ENCODE data around the gene USP34. TPM values are rescaled to one million over a fixed set of nuclear protein-coding genes. Genes with fewer than 3 reads are reported as not detected.

USP34 gene
- total and polyA plus RNA-seq, 4 donors, result 13.4 to 82.7 (median 51.1) TPM

- TF ChIP-seq REST (IDR thresholded peaks at IDR 0.05), result no peak
- TF ChIP-seq GABPA (IDR thresholded peaks at IDR 0.05 in 1 of 2, conservative IDR thresholded peaks at IDR 0.05 in 1 of 2), result no peak
These were observed 94.7 kb downstream of the USP34 start (continued) for GRCh38 chr2:61376211-61376610.

GRCh38 chr2:61371027-61371426, 99.9 kb downstream of the USP34 start:
- no peak for DNase-seq (ENCODE audit: low spot score)
- H3K9ac ChIP-seq (ENCODE audit: low read depth in 1 of 2, low read length in 2 of 2), result no peak overlapping the region
- no peak for TF ChIP-seq FOXA1 (IDR thresholded peaks at IDR 0.05)
- no peak for TF ChIP-seq REST (IDR thresholded peaks at IDR 0.05)
- TF ChIP-seq NR2F2 (IDR thresholded peaks at IDR 0.05), result no peak
- TF ChIP-seq MAX (IDR thresholded peaks at IDR 0.05), result no peak
- no peak for TF ChIP-seq ZBTB33 (IDR thresholded peaks at IDR 0.05)
- TF ChIP-seq JUND (IDR thresholded peaks at IDR 0.05), result no peak
- no peak for TF ChIP-seq RAD21 (IDR thresholded peaks at IDR 0.05)
- TF ChIP-seq SP1 (IDR thresholded peaks at IDR 0.05), result no peak
- TF ChIP-seq GABPA (IDR thresholded peaks at IDR 0.05 in 1 of 2, conservative IDR thresholded peaks at IDR 0.05 in 1 of 2), result no peak
- TF ChIP-seq FOXA2 (IDR thresholded peaks at IDR 0.05), result no peak
- no peak for TF ChIP-seq TAF1 (conservative IDR thresholded peaks at IDR 0.05)
- TF ChIP-seq EGR1 (IDR thresholded peaks at IDR 0.05; ENCODE audit: low read depth in 2 of 2), result no peak
- TF ChIP-seq CTCF (IDR thresholded peaks at IDR 0.05; ENCODE audit: low read depth, low read length, missing input control), result no peak
- TF ChIP-seq HNF4A (conservative IDR thresholded peaks at IDR 0.05), result no peak
- TF ChIP-seq ATF3 (IDR thresholded peaks at IDR 0.05), result no peak
- no peak for TF ChIP-seq HNF4G (IDR thresholded peaks at IDR 0.05)
- no peak for TF ChIP-seq RXRA (IDR thresholded peaks at IDR 0.05)
- peaks cover 3 to 30% (median 12%) of the 10 kb centered on the region in 4 donors for H3K36me3 ChIP-seq (ENCODE audit: control insufficient read depth in 4 of 4, insufficient read depth in 3 of 4, low read depth in 1 of 4, low read length in 3 of 4)
- no peaks in the 10 kb centered on the region for H3K4me1 ChIP-seq (ENCODE audit: control insufficient read depth in 4 of 4, insufficient read depth in 4 of 4, low read length in 3 of 4)
- H3K27me3 ChIP-seq (ENCODE audit: control insufficient read depth in 4 of 4, insufficient read depth in 4 of 4, low read length in 3 of 4), result no peaks in the 10 kb centered on the region
- H3K9me3 ChIP-seq (ENCODE audit: control insufficient read depth in 4 of 4, low read length in 3 of 4), result no peaks in the 10 kb centered on the region
- H3K4me3 ChIP-seq (ENCODE audit: low read depth in 1 of 3, low read length in 3 of 3), result no peak overlapping the region
- no peak overlapping the region for H3K27ac ChIP-seq (ENCODE audit: low read depth in 1 of 2, low read length in 2 of 2)

Measured in liver (tissue), 9 donors.